Tibial artery (tissue), 4 donors: ENCODE results near the gene TDRD12.
A peak's percentile ranks its signal among the peaks of the same experiment; 100 is the strongest.

Source experiments
- DNase-seq, 2 donors: peaks; one replicate each; pipeline ENCODE4 v3.0.0-alpha.2; 2019
- H3K27ac ChIP-seq, 2 donors: fragments of 200-600 bp; sonication (generic) in 1 of 2; 1 replicate in 1 of 2; 2 replicates in 1 of 2; pipeline ENCODE4 v1.5.1; 2018 to 2019; ENCODE audit warnings: mild to moderate bottlenecking in 1 of 2
- H3K27me3 ChIP-seq, 2 donors: fragments of 200-600 bp; sonication (generic) in 1 of 2; one replicate each; pipeline versions ENCODE4 v1.5.1 to v1.6.0; 2016 to 2019
- H3K36me3 ChIP-seq, 3 donors: fragments of 200-600 bp; sonication (generic) in 2 of 3; one replicate each; pipeline ENCODE4 v1.5.1; 2016 to 2019; ENCODE audit warnings: mild to moderate bottlenecking in 2 of 3
- H3K4me1 ChIP-seq, 4 donors: fragments of 200-600 bp; sonication (generic) in 2 of 4; 1 replicate in 3 of 4; 2 replicates in 1 of 4; pipeline ENCODE4 v1.5.1; 2016 to 2019
- H3K4me3 ChIP-seq, 2 donors: fragments of 200-600 bp; sonication (generic) in 1 of 2; 1 replicate in 1 of 2; 2 replicates in 1 of 2; pipeline ENCODE4 v1.5.1; 2018 to 2019; ENCODE audit warnings: mild to moderate bottlenecking in 2 of 2
- H3K9me3 ChIP-seq, 3 donors: fragments of 200-600 bp; sonication (generic) in 1 of 3; one replicate each; pipeline ENCODE4 v1.5.1; 2016 to 2019
- CTCF ChIP-seq, 2 experiments: fragments of 200-600 bp in 1 of 2; fragments of 450-650 bp in 1 of 2; IDR thresholded peaks; one replicate each; pipeline ENCODE4 v1.5.1; 2017 to 2019; ENCODE audit warnings: antibody characterized with exemption in 2 of 2, mild to moderate bottlenecking in 1 of 2, moderate library complexity in 1 of 2
- intact Hi-C: fragments of 100-400 bp; cut with DNase I; formaldehyde crosslinking; loops from one replicate; pipeline ENCODE4 v1.15.0; 2023; ENCODE audit warnings: low total_unique reads

Gene TDRD12

GRCh38 chr19:32870981-32871451 is 151.4 kb downstream of the TDRD12 start:
- peak in 1 of 2 donors; percentile 39 for DNase-seq
- H3K27ac ChIP-seq = no peak overlapping the region
- no peaks in the 10 kb centered on the region for H3K36me3 ChIP-seq
- no peaks in the 10 kb centered on the region for H3K4me1 ChIP-seq
- H3K9me3 ChIP-seq = no peaks in the 10 kb centered on the region
- intact Hi-C loops = no loop called here
- H3K27me3 ChIP-seq = no peaks in the 10 kb centered on the region
- TF ChIP-seq CTCF (IDR thresholded peaks at IDR 0.05) = no peak
- H3K4me3 ChIP-seq = no peak overlapping the region

GRCh38 chr19:32872391-32872790 is 152.8 kb downstream of the TDRD12 start:
- H3K4me1 ChIP-seq = no peaks in the 10 kb centered on the region
- no peaks in the 10 kb centered on the region for H3K27me3 ChIP-seq
- TF ChIP-seq CTCF (IDR thresholded peaks at IDR 0.05) = no peak
- H3K4me3 ChIP-seq = no peak overlapping the region
- peaks cover 0 to 12% (median 4%) of the 10 kb centered on the region in 3 donors for H3K36me3 ChIP-seq
- no peaks in the 10 kb centered on the region for H3K9me3 ChIP-seq
- intact Hi-C loops = no loop called here
- no peak for DNase-seq
- H3K27ac ChIP-seq = no peak overlapping the region

- H3K27me3 ChIP-seq = no peaks in the 10 kb centered on the region
- DNase-seq = peak in 1 of 2 donors; percentile 20
- no peak overlapping the region for H3K4me3 ChIP-seq
- H3K4me1 ChIP-seq = no peaks in the 10 kb centered on the region
- H3K9me3 ChIP-seq = no peaks in the 10 kb centered on the region
- peaks cover 4 to 22% (median 10%) of the 10 kb centered on the region in 3 donors for H3K36me3 ChIP-seq
- no peak overlapping the region for H3K27ac ChIP-seq
- TF ChIP-seq CTCF (IDR thresholded peaks at IDR 0.05) = no peak
- intact Hi-C loops = no loop called here
Measured at GRCh38 chr19:32873247-32873959, 153.8 kb downstream of the TDRD12 start.

- DNase-seq = peak in 1 of 2 donors; percentile 51
- no peaks in the 10 kb centered on the region for H3K9me3 ChIP-seq
- H3K36me3 ChIP-seq = peaks cover 11 to 34% (median 22%) of the 10 kb centered on the region in 3 donors
- no peak for TF ChIP-seq CTCF (IDR thresholded peaks at IDR 0.05)
- H3K27ac ChIP-seq = no peak overlapping the region
- H3K27me3 ChIP-seq = no peaks in the 10 kb centered on the region
- H3K4me3 ChIP-seq = no peak overlapping the region
- intact Hi-C loops = no loop called here
- H3K4me1 ChIP-seq = no peaks in the 10 kb centered on the region
Measured at GRCh38 chr19:32874605-32875004, 155.0 kb downstream of the TDRD12 start.

GRCh38 chr19:32875428-32875827 is 155.9 kb downstream of the TDRD12 start:
- no peaks in the 10 kb centered on the region for H3K27me3 ChIP-seq
- no peak overlapping the region for H3K27ac ChIP-seq
- intact Hi-C loops = no loop called here
- H3K9me3 ChIP-seq = no peaks in the 10 kb centered on the region
- no peak overlapping the region for H3K4me3 ChIP-seq
- TF ChIP-seq CTCF (IDR thresholded peaks at IDR 0.05) = no peak
- peaks cover 11 to 41% (median 27%) of the 10 kb centered on the region in 3 donors for H3K36me3 ChIP-seq
- DNase-seq = peak in 1 of 2 donors; percentile 32
- H3K4me1 ChIP-seq = no peaks in the 10 kb centered on the region
